GM04504 (cell line): ENCODE data around the gene OVOL1.

ENCODE experiments used
- DNase-seq: peaks from one replicate; pipeline ENCODE4 v3.0.0-alpha.2; 2012; ENCODE audit warnings: low read depth

Gene OVOL1

GRCh38 chr11:65791719-65792213 lies 4.9 kb downstream of the OVOL1 start:
- no peak for DNase-seq

- no peak for DNase-seq
Measured at GRCh38 chr11:65792456-65792855, 5.6 kb downstream of the OVOL1 start.

DNA sequence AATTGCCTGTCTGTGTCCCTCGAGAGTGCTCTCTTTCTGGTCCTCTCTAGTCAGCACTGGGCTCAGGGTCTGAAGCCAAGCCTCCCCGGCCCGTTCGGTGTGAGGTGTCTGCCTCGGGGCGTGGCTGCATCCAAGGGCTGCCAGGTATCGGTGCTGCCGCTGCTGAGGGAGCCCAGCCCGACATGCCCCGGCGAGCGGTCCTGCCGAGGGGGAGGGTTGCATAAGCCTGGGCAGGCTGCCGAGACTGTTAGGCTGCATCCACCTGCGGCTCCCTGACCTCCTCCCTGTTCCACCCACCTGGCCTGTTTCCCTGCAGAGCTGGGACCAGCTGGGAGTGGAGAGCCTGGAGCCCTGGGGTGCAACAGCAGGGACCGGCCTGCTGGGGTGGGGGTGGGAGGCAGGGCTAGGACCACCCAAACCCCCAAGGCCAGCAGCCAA lies 6.3 kb downstream of the OVOL1 start:
- DNase-seq, result no peak

- DNase-seq, result no peak
Measured at GRCh38 chr11:65793625-65794400, 7.0 kb downstream of the OVOL1 start.

DNA sequence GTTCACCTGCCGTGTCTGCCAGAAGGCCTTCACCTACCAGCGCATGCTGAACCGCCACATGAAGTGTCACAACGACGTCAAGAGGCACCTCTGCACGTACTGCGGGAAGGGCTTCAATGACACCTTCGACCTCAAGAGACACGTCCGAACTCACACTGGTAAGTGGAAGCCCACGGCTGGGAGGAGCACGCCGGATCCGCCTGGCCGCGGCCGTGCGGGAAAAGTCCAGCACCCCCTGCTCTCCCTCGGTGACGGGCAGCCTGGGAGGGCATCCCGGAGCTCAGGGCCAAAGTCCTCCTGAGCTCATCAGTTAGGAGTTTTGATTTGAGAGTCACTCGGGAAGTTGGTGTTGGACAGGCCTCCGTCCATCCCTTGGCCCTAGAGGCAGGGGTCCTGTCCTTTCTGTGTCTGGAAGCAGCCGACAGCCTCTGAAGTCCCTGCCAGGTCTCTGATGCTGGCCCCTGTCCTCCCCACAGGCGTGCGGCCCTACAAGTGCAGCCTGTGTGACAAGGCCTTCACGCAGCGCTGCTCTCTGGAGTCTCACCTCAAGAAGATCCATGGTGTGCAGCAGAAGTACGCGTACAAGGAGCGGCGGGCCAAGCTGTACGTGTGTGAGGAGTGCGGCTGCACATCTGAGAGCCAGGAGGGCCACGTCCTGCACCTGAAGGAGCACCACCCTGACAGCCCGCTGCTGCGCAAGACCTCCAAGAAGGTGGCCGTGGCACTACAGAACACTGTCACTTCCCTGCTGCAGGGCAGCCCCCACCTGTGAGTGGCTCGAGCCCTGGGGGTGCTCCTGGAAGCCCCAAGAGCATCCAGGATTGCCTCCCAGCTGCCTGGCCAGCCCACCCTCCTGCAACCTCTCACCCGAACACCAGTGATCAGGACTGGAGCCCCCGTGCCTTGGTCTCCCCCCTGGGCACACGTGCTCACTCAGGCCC lies 8.0 kb downstream of the OVOL1 start:
- no peak for DNase-seq

- no peak for DNase-seq
Measured at GRCh38 chr11:65796726-65797601, 10.1 kb downstream of the OVOL1 start.

DNA sequence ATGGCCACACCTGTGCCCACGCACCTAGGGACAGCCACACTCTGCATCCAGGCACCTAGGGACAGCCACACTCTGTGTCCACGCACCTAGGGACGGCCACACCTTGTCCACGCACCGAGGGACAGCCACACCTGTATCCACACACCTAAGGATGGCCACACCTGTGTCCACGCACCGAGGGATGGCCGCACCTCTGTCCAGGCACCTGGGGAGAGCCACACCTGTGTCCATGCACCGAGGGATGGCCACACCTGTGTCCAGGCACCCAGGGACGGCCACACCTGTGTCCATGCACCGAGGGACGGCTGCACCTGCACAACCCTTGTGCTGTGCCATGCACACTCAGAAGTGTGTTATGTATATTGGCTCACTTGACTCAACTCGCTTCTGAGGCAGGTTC lies 10.8 kb downstream of the OVOL1 start:
- DNase-seq, result no peak

DNA sequence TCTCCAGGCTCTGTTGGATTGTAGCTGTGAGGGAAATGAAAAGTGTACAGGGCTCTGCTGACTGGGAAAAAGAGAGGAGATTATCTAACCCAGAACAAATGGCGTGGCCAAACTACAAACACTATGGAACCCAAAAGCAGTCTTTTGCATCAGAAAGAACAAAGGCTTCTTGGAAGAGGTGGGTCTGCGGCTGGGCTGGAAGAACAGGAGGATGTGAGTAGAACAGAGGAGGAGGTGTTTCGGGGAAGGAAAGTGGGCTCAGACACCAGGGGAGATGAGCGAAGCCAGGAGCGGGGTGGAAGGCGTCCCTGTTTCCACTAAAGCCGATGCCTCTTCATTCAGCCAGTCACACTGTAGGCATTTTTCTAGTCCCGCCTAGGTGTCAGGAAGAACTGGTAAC lies 12.0 kb downstream of the OVOL1 start:
- DNase-seq, result no peak

DNA sequence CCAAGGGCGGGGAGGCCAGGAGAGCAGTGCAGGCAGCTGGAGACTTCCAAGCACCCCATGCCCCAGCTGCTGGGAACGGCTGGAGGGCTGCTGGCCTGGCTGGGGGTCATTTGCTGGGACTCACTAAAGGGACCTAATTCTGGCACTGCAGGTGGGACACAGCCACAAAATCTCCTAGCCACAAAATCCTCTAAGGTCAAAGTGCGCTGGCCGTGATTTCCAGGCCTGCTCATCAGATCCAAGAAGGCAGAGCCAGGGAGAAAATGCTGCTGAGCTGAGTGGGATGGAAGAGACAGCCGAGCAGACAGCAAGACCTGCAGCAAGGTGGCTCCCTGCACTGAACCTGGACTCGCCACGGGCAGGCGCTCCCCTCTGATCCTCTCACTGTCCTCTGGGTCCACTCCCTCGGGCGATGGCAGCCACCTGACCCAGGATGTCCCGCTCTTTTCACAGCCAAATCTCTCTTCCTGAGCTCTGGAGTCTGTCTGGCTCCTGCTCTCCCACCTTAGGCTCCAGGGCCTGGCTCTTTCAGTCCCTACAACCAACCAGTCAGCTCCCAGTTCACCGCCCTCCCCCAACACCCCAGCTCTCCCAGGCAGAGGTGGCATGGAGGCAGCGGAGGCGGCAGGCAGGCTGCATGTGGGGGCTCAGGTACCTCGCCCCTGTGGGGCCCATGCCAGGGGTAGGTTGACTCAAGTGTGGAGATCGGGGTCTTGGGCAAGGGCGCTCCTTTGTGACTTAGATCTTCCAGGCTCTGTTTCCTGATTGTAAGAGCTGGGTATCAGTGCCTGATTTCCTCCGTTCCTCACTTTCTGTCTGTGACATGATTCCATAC lies 14.5 kb downstream of the OVOL1 start:
- no peak for DNase-seq

GRCh38 chr11:65802841-65803240 lies 16.0 kb downstream of the OVOL1 start:
- no peak for DNase-seq

- no peak for DNase-seq
Measured at GRCh38 chr11:65803797-65804492, 17.1 kb downstream of the OVOL1 start.

DNA sequence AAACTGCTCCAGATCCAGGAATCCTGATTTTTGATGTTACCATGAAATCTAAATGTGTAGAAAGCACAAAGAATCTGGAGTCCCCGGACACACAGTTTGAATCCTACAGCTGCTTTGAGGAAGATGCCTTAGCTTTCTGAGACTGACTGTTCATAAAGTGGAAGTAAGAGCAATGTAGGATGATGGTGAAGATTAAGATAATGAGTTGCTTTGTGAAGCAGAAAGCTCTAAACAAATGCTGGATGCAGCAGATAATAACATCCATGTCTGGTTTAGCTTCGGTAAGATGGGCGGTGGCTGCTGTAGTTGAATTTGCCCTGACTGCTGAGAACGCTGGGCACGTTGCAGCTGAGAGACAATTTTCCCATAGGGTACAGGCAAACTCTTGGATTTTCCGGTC lies 20.1 kb downstream of the OVOL1 start:
- DNase-seq, result no peak

GRCh38 chr11:65808744-65809341 lies 22.0 kb downstream of the OVOL1 start:
- DNase-seq, result no peak

DNA sequence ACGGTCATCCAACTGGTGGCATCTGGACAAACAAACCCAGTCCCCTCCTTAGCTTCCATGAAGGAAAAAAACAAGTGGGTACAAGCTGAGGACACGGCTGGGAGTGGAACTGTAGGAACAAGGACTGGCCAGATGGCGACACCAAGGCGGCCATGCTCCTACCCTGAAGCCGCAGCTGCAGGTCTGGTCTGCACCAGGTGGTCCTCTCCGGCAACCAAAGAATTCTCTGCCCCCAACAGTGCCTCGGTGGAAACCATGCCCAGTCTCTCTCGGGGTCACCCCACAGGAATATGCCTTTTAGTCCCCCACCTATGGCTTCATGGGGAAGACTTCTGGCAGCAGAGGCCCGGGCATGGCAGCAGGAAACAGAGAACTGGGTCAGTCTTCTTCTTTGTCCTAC lies 22.6 kb downstream of the OVOL1 start:
- no peak for DNase-seq

- DNase-seq, result no peak
Measured at GRCh38 chr11:65810046-65810868, 23.4 kb downstream of the OVOL1 start.

GRCh38 chr11:65811764-65812475 lies 25.1 kb downstream of the OVOL1 start:
- no peak for DNase-seq

- DNase-seq, result no peak
Measured at GRCh38 chr11:65814131-65814985, 27.5 kb downstream of the OVOL1 start.
